Thoracic aorta (tissue), 2 donors: ENCODE data around the gene VDAC1. TPM values are rescaled to one million over a fixed set of nuclear protein-coding genes. Genes with fewer than 3 reads are reported as not detected.

ENCODE experiments used
- ATAC-seq: fragments of 150-250 bp; one replicate; pipeline ENCODE4 v1.8.0; 2017; ENCODE audit warnings: low read depth; ENCODE audit not compliant: insufficient number of reproducible peaks, low FRiP score
- DNase-seq: peaks from one replicate; pipeline ENCODE4 v3.0.0-alpha.2; 2020; ENCODE audit warnings: low spot score
- H3K27ac ChIP-seq, 2 donors: fragments of 200-600 bp; sonication (generic); 1 replicate in 1 of 2; 2 replicates in 1 of 2; pipeline ENCODE4 v1.5.1; 2016; ENCODE audit warnings: mild to moderate bottlenecking in 2 of 2, moderate library complexity in 2 of 2
- H3K27me3 ChIP-seq: fragments of 200-600 bp; sonication (generic); replicated peaks from 2 replicates; pipeline ENCODE4 v1.6.0; 2016; ENCODE audit warnings: mild to moderate bottlenecking; ENCODE audit not compliant: insufficient read depth
- H3K36me3 ChIP-seq: fragments of 200-600 bp; sonication (generic); one replicate; pipeline ENCODE4 v1.5.1; 2016
- H3K4me1 ChIP-seq, 2 donors: fragments of 200-600 bp; sonication (generic); 1 replicate in 1 of 2; 2 replicates in 1 of 2; pipeline versions ENCODE4 v1.5.1 to v1.6.0; 2016; ENCODE audit warnings: low read depth in 2 of 2, mild to moderate bottlenecking in 1 of 2; ENCODE audit not compliant: control insufficient read depth in 1 of 2
- H3K4me3 ChIP-seq: fragments of 200-600 bp; sonication (generic); 2 replicates; pipeline ENCODE4 v1.5.1; 2016; ENCODE audit warnings: mild to moderate bottlenecking
- H3K9me3 ChIP-seq: fragments of 200-600 bp; sonication (generic); 2 replicates; pipeline ENCODE4 v1.5.1; 2016
- CTCF ChIP-seq: fragments of 200-600 bp; sonication (generic); IDR thresholded peaks from one replicate; pipeline ENCODE4 v1.5.1; 2019; ENCODE audit warnings: antibody characterized with exemption
- total RNA-seq, 2 donors: library from RNA; depleted of rRNA; stranded (reverse); fragments of >200 nt; gene quantifications; one replicate each; pipeline versions ENCODE4 v1.1.0 to v1.2.3, GENCODE V29; 2016

Gene VDAC1
- total RNA-seq, 2 donors from 2014 or later, result 77.0 to 112 TPM

DNA sequence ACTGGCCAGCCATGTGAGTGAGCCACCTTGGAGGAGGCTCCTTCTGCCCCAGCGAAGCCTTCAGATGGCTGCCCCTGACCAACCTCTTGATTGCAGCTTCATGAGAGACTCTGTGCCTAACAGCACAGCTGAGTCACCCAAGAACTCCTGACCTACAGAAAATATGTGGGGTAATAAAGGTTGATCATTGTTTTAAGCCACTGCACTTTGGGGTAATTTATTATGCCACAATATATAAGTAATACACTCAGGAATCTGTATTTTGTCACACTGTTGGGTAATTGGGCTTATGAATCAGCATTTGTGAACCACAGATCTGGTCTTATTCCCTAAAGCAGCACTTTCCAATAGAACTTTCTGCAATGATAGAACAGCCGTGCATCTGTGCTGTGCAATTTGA lies 24.4 kb upstream of the VDAC1 start:
- Histone ChIP-seq H3K4me3 (no peak overlapping the region), H3K27ac (no peak overlapping the region), H3K36me3 (no peaks in the 10 kb centered on the region), H3K4me1 (no peaks in the 10 kb centered on the region), H3K27me3 (no peaks in the 10 kb centered on the region), H3K9me3 (no peaks in the 10 kb centered on the region)
- TF ChIP-seq CTCF, result no peak
- ATAC-seq, result no peak
- no peak for DNase-seq

- H3K27ac ChIP-seq, result no peak overlapping the region
- ATAC-seq (no peak), DNase-seq (no peak)
- H3K4me1 ChIP-seq, result no peaks in the 10 kb centered on the region
- no peak for TF ChIP-seq CTCF
- no peaks in the 10 kb centered on the region for H3K27me3 ChIP-seq
- no peak overlapping the region for H3K4me3 ChIP-seq
- no peaks in the 10 kb centered on the region for H3K36me3 ChIP-seq
- no peaks in the 10 kb centered on the region for H3K9me3 ChIP-seq
Observed at GRCh38 chr5:134028496-134028895, 23.7 kb upstream of the VDAC1 start.

DNA sequence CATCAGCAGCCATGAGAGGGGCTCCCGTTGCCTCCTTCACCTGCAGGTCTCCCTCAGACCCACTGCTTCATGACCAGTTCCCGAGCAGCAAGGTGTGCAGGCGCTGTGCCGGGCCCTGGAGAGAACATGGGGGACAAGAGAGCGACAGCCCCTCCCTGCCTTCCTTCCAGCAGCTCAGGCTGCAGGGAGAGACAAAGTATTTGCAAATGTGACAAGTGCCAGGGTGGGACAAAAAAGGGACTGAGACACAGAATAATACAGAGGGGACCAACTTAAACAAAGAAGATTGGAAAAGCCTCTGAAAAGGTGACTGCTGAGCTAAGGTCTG lies 22.5 kb upstream of the VDAC1 start:
- H3K36me3 ChIP-seq, result no peaks in the 10 kb centered on the region
- TF ChIP-seq CTCF, result no peak
- no peak overlapping the region for H3K4me3 ChIP-seq
- H3K27ac ChIP-seq, result no peak overlapping the region
- no peaks in the 10 kb centered on the region for H3K27me3 ChIP-seq
- no peaks in the 10 kb centered on the region for H3K4me1 ChIP-seq
- ATAC-seq (no peak), DNase-seq (no peak)
- no peaks in the 10 kb centered on the region for H3K9me3 ChIP-seq

GRCh38 chr5:134026521-134027287 lies 21.9 kb upstream of the VDAC1 start:
- Histone ChIP-seq H3K27ac (no peak overlapping the region), H3K4me3 (no peak overlapping the region), H3K4me1 (no peaks in the 10 kb centered on the region), H3K36me3 (no peaks in the 10 kb centered on the region), H3K9me3 (no peaks in the 10 kb centered on the region), H3K27me3 (no peaks in the 10 kb centered on the region)
- ATAC-seq, result no peak
- no peak for DNase-seq
- TF ChIP-seq CTCF, result no peak

DNA sequence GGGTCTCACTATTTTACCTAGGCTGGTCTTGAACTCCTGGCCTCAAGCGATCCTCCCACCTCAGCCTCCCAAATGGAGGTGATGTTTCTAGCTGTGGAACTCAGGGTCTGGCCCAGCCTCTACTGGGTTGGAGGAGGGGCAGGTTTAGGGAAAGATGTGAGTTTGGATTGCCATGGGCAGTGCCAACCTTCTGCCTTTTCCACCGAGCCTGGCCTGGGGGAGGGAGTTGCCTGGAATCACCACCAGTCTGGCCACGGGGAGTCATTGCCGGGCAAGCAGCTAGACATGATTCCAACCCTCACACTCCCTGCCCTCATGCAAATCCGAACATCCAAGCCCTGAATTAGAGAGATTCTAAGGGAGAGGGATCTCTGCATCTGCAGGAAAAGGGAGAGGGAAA lies 21.0 kb upstream of the VDAC1 start:
- DNase-seq, result no peak
- TF ChIP-seq CTCF, result no peak
- no peak overlapping the region for H3K27ac ChIP-seq
- ATAC-seq, result no peak
- no peaks in the 10 kb centered on the region for H3K9me3 ChIP-seq
- no peak overlapping the region for H3K4me3 ChIP-seq
- no peaks in the 10 kb centered on the region for H3K4me1 ChIP-seq
- H3K36me3 ChIP-seq, result no peaks in the 10 kb centered on the region
- H3K27me3 ChIP-seq, result no peaks in the 10 kb centered on the region
